CD4-positive, alpha-beta T cell treated with Interleukin-12 subunit alpha and Interleukin-12 subunit beta, for 1 hour (primary cell): ENCODE measurements around the gene PGAM1.
"Not testable (repeated sequence)": the region's sequence is repeated elsewhere in the genome, so short reads cannot be mapped to it uniquely, and the experiment has no call there.

Source experiments
- DNase-seq: peaks from one replicate; pipeline ENCODE4 v3.0.0-alpha.2; 2020

PGAM1 gene

DNA sequence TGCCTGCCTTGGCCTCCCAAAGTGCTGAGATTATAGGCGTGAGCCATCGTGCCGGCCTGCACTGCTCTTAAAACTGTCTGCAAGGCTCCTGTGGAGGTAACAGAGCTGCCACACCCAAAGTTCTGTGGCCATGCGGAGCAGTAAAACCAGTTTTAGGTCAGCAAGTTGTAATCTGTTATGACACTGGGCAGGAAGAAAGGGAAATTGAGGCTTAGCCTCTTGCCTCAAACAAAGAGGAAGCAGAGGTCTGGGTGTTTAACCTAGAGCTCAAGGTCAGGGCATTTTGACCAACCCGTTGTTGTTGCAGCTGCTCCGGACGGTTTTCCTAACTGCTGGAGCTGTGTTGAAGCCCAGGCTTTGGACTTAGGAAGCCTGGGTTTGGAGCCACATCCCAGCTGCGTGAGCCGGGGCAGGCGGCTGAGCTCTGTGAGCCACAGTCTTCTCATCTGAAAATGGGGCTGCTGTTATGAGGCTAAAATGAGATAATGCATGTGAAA lies 17.4 kb upstream of the PGAM1 start:
- DNase-seq = no peak

DNA sequence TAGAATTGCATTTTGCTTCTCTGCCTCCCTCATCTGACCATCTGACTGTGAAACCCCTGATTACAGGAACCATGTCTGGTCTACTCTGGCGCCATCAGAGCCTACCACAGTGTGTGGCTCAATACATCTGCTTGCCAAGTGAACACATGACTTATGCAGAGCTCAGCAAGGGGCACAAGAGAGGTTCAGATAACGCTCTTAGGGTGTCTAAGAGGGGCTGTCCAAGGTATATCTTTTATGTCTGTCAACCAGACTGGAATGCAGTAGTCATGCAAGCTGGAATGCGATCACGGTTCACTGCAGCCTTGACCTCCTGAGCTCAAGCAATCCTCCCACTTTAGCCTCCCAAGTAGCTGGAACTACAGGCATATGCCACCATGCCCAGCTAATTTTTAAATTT lies 14.6 kb upstream of the PGAM1 start:
- DNase-seq = no peak

DNA sequence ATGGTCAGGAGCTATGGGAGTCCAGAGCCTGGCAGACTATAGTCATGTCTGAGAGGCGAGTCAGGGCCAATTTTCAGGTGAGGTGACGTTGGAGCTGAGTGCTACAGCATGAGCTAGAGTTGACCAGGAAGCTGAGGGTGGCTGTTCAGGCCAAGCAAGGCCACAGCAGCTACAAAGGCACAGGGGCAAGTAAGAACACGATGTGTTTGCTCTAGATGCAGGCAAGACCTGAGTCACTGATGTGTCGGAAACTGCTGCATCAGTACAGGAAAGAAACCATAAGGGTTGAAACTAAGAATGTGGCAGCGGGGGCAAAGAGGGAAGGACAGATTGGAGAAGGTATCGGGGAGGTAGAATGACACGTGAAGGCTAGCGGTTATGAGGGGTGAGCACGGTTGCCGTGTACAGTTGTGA lies 13.1 kb upstream of the PGAM1 start:
- no peak for DNase-seq

DNA sequence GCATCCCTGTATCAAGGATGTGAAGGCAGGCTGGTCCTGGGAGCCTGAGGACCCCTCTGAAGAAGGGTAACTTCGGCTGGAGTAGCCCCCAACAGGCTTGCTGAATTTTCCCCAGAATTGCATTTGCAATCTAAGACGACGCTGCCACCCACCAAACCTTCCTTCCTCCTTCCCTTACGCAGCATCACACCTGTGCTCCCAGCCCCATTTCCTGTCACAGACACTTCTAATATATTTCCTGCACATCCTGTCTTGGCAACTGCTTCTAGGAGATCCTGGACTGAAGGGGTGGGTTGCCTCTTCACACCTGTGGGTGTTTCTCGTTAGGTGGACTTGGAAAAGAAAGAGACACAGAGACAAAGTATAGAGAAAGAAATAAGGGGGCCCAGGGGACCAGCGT lies 9.4 kb upstream of the PGAM1 start:
- no peak for DNase-seq

DNA sequence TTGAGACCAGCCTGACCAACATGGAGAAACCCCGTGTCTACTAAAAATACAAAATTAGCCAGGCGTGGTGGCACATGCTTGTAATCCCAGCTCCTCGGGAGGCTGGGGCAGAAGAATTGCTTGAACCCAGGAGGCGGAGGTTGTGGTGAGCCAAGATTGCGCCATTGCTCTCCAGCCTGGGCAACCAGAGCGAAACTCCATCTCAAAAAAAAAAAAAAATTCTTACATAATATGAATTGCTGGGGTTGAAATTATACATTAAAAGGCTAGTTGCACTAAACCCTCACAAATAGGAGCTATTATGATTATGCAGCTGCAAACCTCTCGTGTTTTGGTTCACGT lies 2.3 kb upstream of the PGAM1 start:
- DNase-seq = not testable (repeated sequence)

DNA sequence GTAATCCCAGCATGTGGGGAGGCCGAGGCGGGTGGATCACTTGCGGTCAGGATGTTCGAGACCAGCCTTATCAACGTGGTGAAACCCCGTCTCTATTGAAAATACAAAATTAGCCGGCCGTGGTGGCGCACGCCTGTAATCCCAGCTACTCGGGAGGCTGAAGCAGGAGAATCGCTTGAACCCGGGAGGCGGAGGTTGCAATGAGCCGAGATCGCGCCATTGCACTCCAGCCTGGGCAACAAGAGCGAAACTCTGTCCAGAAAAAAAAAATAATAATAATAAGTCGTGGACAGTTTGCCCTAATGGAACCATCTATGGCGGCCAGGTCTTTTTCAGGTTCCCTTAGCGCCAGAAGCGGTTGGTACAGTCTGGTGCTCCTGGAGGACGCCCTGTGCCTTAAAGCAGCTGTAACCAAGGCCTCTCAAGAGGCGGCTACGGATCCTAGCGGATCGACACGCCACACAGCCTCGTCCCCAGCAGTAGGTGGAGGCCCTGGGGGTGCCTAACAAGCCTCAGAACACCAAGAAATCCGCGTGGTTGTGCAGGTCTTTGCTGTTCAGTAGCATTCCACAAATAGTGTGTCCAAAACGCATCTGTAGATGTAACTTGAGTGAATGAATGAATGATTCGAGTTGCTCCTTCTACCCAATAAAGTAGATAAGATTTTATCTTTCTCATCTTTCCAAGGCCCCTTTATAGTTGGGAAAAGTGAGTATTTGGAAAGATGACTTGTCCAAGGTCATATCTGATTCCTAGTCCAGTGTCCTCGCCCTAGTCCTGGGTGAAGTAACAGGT lies 982 bp downstream of the PGAM1 start:
- DNase-seq = no peak

DNA sequence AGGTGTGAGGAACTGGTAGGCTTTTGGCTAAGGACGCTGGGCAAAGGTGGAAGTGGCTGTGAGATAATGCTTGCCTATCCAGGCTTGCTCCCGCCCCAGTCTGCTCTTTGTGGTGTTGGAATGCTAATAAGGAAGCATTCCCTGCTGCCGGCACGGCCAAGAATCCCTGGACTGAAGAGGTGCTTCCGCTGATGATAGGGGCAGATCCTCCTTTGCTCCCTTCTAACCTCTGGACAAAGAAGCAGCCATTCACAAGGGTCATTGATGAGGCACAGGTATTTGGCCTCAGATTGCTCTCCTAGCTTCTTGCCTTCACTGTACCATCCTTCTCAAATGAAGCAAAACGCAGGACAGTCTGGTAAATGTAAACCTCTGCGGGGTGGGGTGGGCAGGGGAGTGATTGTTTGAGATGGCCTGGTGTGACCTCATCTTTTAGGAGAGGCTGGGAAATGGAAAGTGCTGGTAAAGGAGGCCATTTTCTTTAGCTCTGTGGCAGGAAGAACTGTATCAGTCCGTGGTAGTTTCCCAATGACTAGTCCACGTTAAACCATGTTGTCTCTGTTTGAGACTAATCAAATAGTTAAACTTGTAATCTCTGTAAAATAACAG lies 1.7 kb downstream of the PGAM1 start:
- DNase-seq = peak; percentile 50

DNA sequence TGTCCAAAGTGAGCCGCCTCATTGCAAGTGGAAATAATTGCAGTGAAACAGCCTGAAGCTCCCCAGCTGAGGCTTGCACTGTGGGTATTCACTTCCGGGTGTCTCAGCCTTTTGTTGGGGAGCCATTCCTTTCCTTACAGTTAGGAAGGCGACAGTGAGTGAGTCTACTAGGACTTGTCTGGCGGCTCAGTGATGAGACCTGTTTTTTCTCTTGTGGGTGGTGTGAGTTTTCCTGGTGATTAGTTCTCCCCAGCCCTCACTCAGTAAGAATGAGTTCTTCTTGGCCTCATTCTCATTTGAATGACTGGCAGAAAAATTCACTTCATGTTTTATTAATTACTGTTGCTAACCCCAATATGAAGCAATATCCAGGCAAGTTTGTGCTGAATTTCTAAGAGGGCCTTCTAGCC lies 2.6 kb downstream of the PGAM1 start:
- peak; percentile 55 for DNase-seq

DNA sequence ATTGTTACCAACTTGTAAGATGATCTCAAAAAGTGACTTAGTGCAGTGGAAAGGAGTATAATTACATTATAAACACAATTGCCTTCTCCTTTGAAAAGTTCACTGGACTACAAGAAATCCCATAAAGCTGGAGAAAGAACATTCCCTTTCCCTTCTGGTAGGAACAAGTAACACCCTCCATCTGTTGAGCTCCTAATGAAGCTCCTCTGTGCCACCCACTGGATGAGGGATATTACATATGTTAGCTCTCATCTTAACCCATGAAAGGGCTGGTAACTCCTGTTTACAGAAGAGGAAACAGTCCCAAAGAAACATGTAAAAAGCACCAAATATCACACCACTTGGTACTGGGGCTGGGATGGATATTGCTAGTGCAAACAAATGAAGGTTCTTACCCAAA lies 8.1 kb downstream of the PGAM1 start:
- no peak for DNase-seq

DNA sequence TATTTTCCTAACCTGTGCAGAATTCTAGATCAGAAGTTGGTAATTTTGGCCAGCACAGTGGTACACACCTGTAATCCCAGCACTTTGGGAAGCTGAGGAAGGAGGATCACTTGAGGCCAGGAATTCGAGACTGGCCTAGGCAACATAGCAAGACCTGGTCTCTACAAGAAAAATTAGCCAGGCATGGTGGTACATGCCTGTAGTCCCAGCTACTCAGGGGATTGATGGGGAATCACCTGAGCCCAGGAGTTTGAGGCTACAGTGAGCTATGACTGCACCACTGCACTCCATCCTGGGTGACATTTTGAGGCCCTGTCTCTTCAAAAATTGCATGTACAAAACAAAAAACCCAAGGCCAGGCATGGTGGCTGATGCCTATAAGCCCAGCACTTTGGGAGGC lies 8.6 kb downstream of the PGAM1 start:
- no peak for DNase-seq

DNA sequence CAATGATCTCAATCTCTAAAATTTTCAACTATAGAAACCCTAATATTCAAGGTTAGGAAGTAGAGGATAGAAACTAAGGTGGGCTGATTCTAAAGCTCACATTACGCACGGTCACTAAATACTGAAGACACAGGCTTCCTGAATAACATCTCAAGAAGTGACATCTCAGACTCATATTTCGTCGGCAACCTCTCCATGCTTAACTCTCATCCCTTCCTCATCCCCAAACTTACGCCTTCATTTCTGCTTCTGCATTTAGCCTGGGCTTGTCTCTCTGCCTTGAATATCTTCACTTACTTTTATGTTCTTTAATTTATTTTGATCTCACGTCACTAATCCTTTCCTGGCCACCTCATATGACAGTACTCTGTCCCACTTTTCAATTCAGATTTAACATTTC lies 9.2 kb downstream of the PGAM1 start:
- no peak for DNase-seq

DNA sequence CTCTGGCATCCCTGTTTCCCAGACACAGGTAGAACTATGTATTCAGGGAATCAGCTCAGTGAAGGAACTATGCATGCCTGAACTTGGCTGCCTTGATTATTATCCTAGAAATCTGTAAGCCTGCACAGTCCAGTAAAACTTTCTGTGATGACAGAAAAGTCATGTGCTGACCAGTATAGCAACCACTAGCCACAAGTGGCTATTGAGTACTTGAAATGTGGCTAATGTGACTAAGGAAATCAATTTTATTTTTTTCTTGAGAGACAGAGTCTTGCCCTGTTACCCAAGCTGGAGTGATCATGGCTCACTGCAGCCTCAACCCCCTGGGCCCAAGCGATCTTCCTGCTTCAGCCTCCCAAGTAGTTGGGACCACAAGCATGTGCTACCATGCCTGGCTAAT lies 16.3 kb downstream of the PGAM1 start:
- DNase-seq = no peak

DNA sequence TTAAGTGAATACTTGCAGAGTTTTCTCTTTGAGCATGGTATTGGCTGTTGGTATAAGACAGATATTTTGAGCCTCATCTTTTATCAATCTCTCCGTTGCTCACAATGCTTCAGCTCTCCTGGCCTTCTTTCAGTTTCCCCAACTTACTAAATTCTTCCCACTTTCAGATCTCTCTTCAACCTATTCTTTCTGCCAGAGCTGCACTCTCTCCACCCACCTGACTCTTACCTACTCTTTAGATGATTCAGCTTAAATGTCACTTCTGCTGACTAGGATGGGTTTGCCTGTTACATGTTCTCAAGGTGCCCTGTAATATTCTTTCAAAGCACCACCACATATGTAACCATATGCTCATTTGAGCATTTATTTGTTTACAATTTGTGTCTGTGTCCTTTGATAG lies 18.2 kb downstream of the PGAM1 start:
- DNase-seq = no peak

DNA sequence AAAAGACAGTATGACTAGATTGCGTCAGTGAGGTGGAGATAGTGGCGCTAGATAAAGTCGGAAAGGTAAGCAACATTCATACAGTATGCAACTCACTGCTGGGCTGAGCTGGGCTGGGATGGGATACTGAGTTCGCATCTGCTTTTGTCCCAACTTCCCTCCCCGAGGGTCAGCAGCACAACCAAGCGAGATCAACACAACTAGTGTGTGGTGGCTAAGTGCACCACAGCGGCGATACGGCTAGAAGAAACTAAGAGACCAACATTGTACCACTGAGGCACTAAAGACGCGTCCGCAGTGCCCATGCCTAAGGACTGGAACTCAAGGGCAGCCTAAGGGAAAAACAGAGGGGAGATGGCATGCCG lies 19.3 kb downstream of the PGAM1 start:
- DNase-seq = no peak

DNA sequence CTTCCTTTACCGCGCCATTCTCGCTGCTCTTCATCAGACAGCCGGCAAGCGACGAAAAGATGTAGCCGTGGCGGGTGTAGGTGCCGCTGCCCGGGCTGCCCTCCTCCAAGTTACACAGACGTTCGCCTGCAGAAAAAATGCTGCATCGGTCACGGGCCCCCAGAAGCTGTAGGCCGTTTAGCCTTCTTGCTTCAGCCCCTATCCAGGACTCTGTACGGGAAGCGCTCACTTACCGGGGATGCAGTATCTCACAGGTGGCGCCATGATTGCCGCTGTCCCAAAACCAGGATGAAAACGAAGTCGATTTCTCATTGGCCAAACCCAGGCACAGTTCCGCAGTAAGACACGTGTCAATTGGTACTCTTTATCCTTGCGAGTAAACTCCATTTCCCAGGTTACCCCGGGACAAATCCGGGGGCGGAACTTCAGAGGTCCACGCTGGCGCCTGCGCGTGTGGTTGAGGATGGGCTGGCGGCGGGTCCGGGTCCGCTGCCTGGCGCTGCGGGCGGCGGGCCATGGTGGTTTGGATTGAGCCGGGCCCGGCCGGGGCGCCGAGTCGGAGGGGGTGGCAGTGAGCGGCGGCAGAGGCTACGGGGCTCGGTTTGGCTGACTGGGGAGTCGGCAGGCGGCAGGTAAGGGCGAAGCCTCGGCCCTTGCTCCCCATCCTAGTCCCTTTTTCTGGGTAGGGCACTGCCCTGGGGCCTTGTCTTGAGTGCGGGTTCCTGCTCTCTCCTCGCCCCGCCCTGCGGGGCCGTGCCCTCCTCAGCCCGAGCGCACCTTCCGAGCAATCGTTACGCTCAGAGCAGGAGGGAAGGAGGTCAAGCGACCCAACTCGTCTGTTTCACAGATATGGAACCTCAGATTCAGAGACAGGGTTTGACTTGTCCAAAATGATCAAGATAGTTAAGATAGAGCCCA lies 20.0 kb downstream of the PGAM1 start, which contains the start of the genes EXOSC1 and ZDHHC16:
Gene EXOSC1 (minus strand): TSS at position 285 of the 918 bp plus-strand sequence. CDS start 21 bp downstream, at position 264.
Gene ZDHHC16 (plus strand): TSS at position 454 of the 918 bp plus-strand sequence. CDS start 5,501 bp downstream, outside the sequence.
- DNase-seq = peak; percentile 92

DNA sequence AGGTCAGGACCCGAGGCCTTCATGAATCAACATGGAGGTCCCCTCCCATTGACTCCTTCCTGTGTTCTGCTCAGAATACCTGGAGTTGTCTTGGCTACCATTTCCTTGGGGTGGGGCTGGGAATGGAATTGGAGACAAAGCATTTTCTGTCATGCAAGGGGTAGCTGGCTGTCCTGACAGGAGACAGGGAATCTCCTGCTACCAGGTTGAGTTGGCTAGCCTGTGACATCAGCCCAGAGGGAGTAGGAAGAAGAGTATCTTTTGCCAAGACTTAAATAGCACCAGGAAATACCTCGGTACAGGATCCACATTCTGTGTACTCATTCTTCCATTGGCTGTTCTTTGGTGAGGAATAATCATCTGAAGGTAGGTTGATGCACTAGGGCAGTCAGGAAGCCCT lies 24.8 kb downstream of the PGAM1 start:
- no peak for DNase-seq

DNA sequence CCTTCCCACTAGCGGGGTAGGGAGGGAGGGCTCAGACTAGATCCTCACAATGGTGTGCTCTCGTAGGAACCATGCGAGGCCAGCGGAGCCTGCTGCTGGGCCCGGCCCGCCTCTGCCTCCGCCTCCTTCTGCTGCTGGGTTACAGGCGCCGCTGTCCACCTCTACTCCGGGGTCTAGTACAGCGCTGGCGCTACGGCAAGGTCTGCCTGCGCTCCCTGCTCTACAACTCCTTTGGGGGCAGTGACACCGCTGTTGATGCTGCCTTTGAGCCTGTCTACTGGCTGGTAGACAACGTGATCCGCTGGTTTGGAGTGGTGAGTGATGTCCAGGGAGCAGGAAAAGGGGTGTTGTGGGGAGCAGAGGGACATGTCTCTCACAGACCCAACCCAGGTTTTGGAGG lies 25.6 kb downstream of the PGAM1 start:
- DNase-seq = no peak

DNA sequence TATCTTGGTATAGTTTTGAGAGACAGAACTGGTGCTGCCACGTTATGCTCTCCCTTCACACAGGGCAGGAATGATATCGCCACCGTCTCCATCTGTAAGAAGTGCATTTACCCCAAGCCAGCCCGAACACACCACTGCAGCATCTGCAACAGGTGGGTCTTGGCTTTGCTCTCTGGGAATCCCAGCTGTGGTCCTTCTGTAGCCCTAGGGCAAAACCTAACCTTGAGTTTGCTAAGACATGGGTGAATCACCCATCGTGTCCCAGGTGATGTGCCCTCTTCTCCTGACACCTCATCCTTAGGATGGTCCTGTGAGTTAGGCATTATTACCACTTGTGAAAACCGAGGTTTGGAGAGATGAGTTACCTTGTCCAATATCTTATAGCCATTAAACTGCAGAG lies 26.4 kb downstream of the PGAM1 start:
- no peak for DNase-seq

DNA sequence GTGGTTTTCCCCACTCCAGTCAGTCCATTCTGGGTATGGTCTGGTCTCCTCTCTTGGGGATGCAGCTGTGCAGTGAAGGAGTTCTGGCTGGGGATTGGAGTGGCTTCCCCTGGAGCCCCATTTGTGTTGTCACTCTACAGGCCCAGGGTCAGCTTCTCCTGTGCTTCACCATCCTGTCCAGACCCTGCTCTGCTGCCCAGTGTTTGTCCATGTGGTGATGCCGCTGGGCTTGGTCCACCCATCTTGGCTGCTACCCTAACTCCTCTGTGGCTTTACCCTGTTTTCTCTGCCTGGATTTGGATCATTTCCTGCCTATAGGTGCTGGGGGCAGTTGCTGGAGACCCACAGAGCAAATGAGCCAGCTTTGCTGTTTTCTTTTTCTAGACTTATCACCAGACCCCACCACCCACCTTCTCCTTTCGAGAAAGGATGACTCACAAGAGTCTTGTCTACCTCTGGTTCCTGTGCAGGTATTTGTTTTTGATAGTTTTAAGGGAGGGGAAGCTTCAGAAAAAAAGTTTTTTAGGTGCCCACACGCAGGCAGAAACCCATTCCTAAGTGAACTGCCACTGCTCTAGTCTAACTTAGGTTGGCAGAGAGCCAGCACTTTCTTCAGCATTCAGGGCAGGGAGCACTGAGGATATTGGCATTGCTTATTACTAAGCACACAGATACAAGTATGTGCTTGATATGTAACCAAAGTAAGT lies 28.5 kb downstream of the PGAM1 start:
- DNase-seq = no peak

DNA sequence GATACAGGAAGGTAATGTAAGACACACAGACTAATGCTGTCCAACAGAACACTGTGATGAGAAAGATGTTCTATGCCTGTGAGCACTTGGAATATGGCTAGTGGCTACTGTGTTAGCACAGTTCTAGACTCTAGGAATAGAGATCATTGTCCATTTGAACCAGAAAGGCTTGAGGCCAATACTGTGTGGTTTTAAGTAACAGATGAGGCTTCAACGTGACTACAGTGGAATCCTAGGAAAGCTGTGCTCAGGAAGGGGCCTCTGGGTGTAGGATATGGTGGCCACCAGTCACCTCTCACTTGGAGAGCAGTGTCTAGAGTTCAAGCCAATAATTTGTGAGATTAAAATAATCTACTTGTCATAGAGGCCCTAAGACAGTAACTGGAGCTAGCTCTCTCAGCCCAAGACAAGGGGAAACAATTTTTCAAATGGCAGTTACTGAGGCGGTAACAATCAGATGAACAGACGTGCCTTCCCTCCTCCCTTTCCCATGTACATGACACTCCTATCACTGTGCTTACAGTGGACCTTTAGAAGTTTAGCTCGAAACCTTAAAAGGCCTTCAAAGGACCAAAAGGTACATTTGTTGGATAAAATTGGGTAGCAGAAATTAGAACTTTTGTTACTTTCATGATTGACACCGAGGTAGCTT lies 30.2 kb downstream of the PGAM1 start:
- DNase-seq = no peak

DNA sequence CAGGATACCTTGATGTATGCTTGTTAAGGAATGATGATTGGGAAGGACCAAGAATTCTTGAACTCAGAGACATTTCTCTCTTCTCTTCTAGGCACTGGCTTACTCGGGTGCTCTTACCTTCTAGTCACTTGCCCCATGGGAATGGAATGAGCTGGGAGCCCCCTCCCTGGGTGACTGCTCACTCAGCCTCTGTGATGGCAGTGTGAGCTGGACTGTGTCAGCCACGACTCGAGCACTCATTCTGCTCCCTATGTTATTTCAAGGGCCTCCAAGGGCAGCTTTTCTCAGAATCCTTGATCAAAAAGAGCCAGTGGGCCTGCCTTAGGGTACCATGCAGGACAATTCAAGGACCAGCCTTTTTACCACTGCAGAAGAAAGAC lies 30.7 kb downstream of the PGAM1 start:
- DNase-seq = no peak

DNA sequence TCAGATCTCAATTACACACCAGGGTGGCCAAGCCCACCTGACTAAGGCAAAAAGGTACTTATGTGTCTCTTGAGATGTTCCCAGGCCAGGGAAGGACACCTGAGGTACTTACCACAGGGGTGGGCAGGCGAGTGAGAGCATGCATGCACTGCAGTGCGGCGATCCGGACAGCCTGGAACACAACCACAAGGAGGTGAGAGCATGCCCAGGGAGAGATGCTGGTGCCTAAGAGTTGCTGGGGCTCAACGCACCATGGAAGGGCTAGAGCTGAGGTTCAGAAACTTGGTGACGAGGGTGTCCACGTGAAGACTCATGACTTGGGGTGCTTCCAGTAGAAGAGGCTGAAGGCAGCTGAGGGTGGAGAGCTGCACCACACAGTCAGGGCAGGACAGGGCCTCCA lies 33.1 kb downstream of the PGAM1 start:
- DNase-seq = no peak
